BJ (cell line): Measurements from ENCODE around the gene PLOD1. TPM values are rescaled to one million over a fixed set of nuclear protein-coding genes. Genes with fewer than 3 reads are reported as not detected.

Experiments
- CTCF ChIA-PET: fragments of 350-600 bp; formaldehyde crosslinking; extraction: SDS; loops from one replicate; lab custom pipeline; 2021; ENCODE audit warnings: antibody characterized with exemption, inconsistent platforms; lab: Yijun Ruan, JAX
- POLR2A ChIA-PET: fragments of 300-600 bp; sonication (Branson Sonifier 250); formaldehyde crosslinking; extraction: SDS; loops from one replicate; lab custom pipeline; 2021; ENCODE audit warnings: antibody characterized with exemption; lab: Charles Lee
- DNase-seq: peaks from one replicate; pipeline ENCODE4 v3.0.0-alpha.2; 2011; ENCODE audit warnings: low read depth
- H3K27me3 ChIP-seq: 2 replicates; pipeline ENCODE4 v1.6.0; 2011; ENCODE audit warnings: low read length; ENCODE audit not compliant: control insufficient read depth, insufficient read depth
- H3K36me3 ChIP-seq: 2 replicates; pipeline ENCODE4 v1.5.1; 2011; ENCODE audit warnings: low read length; ENCODE audit not compliant: control insufficient read depth, insufficient read depth
- H3K4me3 ChIP-seq: 2 replicates; pipeline ENCODE4 v1.5.1; 2011; ENCODE audit warnings: low read depth, mild to moderate bottlenecking, control low read depth, low read length
- polyA plus RNA-seq: library from polyadenylated mRNA; depleted of rRNA; stranded (reverse); fragments of >200 nt; gene quantifications from 2 replicates; pipeline ENCODE4 v1.2.3, GENCODE V29; 2011
- TF ChIP-seq, protein P1 (sequence below): IDR thresholded peaks from 2 replicates; pipeline ENCODE4 v1.5.1; 2011; ENCODE audit warnings: low read depth, mild to moderate bottlenecking, control low read depth, inconsistent platforms, low read length, moderate library complexity; ENCODE audit not compliant: insufficient read depth

PLOD1 gene
- polyA plus RNA-seq, 1 experiment = 851 TPM

DNA sequence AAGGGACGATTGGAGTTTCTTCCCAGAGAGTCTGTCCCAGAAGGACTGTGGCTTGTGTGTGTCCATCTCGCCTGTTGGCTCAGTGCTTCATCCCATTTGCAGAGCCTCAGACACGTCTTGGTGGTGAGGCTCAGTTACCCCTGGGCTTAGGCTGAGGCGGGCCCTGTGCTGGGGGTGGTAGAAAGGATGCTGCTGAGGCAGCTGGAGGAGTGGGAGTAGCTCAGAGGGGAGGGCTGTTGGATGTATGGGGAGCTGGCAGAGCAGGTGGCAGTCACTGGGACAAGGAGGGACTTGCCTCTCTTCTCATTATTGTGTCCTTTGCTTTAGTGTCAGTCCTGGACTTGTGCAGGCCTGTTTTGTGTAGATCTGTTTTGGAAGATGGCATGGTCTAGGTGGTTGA lies 77.5 kb downstream of the PLOD1 start:
- CTCF ChIA-PET = interaction anchor here (0.8 kb wide), 1 partner anchor 113 kb away, joined by 4 read pairs; no protein-coding TSS in a partner anchor
- TF ChIP-seq, protein P1, sequence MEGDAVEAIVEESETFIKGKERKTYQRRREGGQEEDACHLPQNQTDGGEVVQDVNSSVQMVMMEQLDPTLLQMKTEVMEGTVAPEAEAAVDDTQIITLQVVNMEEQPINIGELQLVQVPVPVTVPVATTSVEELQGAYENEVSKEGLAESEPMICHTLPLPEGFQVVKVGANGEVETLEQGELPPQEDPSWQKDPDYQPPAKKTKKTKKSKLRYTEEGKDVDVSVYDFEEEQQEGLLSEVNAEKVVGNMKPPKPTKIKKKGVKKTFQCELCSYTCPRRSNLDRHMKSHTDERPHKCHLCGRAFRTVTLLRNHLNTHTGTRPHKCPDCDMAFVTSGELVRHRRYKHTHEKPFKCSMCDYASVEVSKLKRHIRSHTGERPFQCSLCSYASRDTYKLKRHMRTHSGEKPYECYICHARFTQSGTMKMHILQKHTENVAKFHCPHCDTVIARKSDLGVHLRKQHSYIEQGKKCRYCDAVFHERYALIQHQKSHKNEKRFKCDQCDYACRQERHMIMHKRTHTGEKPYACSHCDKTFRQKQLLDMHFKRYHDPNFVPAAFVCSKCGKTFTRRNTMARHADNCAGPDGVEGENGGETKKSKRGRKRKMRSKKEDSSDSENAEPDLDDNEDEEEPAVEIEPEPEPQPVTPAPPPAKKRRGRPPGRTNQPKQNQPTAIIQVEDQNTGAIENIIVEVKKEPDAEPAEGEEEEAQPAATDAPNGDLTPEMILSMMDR = no peak
- H3K4me3 ChIP-seq = no peak overlapping the region
- H3K27me3 ChIP-seq = no peaks in the 10 kb centered on the region
- POLR2A ChIA-PET = no interaction called here
- no peak for DNase-seq
- peaks cover 24% of the 10 kb centered on the region for H3K36me3 ChIP-seq

DNA sequence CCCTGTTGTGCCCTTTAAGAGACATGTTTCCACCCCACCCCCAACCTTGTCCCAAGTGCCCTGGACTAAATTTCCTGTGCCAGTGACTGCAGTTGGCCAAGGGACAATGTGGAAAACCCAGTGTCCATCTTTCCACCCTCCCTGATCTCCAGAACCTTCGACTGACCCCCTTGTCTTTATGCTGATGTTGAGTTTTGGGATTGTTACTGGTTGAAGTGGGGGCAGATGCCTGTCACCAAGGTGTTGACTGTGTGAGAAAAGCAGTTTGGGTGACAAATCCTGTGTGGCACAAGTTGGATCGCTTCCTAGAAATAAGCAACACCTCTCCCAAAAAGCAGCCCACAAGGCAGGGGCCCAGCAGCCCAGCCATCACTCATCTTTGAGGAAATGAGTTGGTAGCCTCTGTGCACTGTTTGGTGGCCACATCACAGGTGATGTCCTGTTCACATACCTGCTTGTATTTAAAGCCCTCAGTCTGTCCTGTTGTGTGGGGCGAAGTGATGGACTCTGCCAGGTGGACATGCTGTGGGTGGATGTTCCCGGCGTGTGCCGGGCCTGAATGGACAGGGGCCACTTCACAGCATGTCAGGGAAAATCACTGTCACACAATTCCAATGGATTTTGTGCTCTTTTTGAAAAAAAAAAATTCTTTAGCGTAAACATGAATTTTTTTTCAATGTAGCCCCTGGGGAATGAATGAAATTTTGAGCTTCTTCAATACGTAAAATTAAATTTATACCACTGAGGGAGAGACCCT lies 78.2 kb downstream of the PLOD1 start:
- ChIA-PET CTCF (interaction anchor here (1.2 kb wide), 1 partner anchor 18 kb away, joined by 4 read pairs; no protein-coding TSS in a partner anchor), POLR2A (no interaction called here)
- no peak overlapping the region for H3K4me3 ChIP-seq
- DNase-seq = no peak
- peaks cover 20% of the 10 kb centered on the region for H3K36me3 ChIP-seq
- no peaks in the 10 kb centered on the region for H3K27me3 ChIP-seq
- TF ChIP-seq, protein P1 = no peak

DNA sequence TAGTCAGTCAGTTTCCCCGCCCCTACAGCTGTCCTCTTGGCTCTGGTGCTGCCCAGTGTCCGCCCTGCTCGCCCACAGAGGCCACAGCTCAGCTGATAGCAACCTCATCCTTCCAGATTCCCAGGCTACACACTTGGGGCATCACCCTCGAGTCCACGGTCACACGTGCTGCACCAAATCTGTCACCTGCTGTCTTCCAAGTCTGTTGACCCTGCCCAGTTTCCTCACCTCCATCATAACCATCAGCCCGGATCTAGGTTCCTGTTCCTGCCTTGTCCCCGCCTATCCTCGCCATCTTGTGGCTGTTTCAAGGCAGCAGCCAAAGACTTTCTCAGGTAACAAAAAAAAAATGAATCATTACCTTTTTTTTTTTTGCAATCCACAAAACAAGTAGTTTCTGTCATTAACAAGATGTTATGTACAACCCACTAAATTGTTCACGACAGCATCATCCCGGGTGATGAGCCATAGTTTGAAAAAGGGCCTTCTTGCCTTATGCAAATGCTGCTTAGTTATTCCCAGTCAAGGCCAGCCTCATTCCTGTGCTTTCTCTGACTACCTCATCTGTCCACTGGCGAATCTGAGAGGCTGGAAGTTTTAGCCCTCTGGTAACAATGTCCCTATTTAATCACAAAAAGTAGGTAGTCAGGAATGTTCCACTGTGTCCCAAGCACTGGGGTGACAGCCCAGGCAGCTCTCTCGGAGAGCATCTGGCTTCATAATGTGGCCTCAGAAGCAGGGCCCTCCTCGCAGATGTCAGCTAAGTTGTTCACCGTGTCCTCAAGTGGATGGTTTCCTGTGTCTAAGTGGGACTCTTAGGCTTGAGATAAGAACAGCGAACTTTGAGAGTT lies 79.8 kb downstream of the PLOD1 start:
- CTCF ChIA-PET = interaction anchor here (1.2 to 1.3 kb wide), 2 partner anchors 9 to 17 kb away, joined by 4 read pairs; no protein-coding TSS in a partner anchor
- Histone ChIP-seq H3K36me3 (peaks cover 17% of the 10 kb centered on the region), H3K27me3 (no peaks in the 10 kb centered on the region), H3K4me3 (no peak overlapping the region)
- POLR2A ChIA-PET = no interaction called here
- DNase-seq = no peak
- TF ChIP-seq, protein P1 = peak; percentile 32

DNA sequence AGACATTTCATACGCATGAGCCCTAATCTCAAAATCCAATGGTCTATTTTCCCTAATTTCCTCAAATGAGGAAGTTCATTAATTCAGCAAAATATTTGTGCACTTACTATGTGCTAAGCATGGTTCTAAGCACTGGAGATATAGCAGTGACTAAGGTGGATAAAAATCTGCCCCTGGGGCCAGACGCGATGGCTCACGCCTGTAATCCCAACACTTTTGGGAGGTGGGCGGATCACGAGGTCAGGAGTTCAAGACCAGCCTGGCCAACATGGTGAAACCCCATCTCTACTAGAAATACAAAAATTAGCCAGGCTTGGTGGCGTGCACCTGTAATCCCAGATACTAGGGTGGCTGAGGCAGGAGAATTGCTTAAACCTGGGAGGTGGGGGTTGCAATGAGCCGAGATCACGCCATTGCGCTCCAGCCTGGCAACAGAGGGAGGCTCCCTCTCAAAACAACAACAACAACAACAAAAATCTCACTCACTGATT lies 80.5 kb downstream of the PLOD1 start:
- no peak overlapping the region for H3K4me3 ChIP-seq
- no peaks in the 10 kb centered on the region for H3K27me3 ChIP-seq
- CTCF ChIA-PET = interaction anchor here (1.3 kb wide), 1 partner anchor 10 kb away, joined by 4 read pairs; no protein-coding TSS in a partner anchor
- POLR2A ChIA-PET = no interaction called here
- peak; percentile 33 for DNase-seq
- H3K36me3 ChIP-seq = peaks cover 13% of the 10 kb centered on the region
- TF ChIP-seq, protein P1 = no peak

DNA sequence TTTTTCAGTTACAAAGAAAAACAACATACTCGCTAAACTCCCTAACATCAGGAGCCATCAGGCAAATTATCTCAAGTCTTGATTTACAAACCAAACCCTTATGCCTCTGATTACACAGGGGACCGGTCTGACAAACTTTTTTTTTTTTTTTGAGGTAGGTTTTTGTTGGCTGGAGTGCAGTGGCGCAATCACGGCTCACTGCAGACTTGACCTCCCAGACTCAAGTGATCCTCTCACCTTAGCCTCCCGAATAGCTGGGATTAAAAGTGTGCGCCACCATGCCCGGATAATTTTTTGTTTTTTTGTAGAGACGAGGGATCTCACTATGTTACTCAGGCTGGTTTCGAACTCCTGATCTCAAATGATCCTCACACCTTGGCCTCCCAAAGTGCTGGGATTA lies 81.0 kb downstream of the PLOD1 start:
- TF ChIP-seq, protein P1 = no peak
- DNase-seq = no peak
- CTCF ChIA-PET = no interaction called here
- H3K36me3 ChIP-seq = peaks cover 12% of the 10 kb centered on the region
- H3K27me3 ChIP-seq = no peaks in the 10 kb centered on the region
- POLR2A ChIA-PET = no interaction called here
- H3K4me3 ChIP-seq = no peak overlapping the region
